Measurements from ENCODE around the gene PARP15. TPM values are rescaled to one million over a fixed set of nuclear protein-coding genes. Genes with fewer than 3 reads are reported as not detected.

The PARP15 gene
- 0.25 to 0.33 TPM (median 0.33 TPM) in 3 replicates for polyA plus RNA-seq
- not detected for polyA plus RNA-seq (2011; ENCODE audit: low read depth)
- polyA plus RNA-seq (2011; cell fraction: cytosol; rRNA removed) = 0.07 TPM in 1 of 2 replicates, not detected in the other
- 1.0 and 1.1 TPM in 2 replicates for polyA plus RNA-seq (2011; cell fraction: nucleus; rRNA removed)
- polyA plus RNA-seq (2012; ENCODE audit: low replicate concordance) = 0.05 TPM in 1 of 2 replicates, not detected in the other
- 0.10 to 0.42 TPM (median 0.23 TPM) in 3 replicates for polyA minus RNA-seq
- not detected for polyA minus RNA-seq (2011; cell fraction: cytosol; rRNA and poly(A)+ RNA removed)
- polyA minus RNA-seq (2011; cell fraction: nucleus; rRNA and poly(A)+ RNA removed) = 0.11 and 0.78 TPM in 2 replicates

GRCh38 chr3:122577409-122578031, at the start of gene PARP15:
Gene PARP15 (plus strand): TSS chr3:122577650. CDS start chr3:122577668, 18 bp downstream.
- H3K27ac ChIP-seq (ENCODE audit: control insufficient read depth, insufficient read depth, low read length) = no peak within 1 kb of the TSS
- H3K4me2 ChIP-seq (ENCODE audit: control insufficient read depth, extremely low read depth, insufficient read depth, low read depth, low read length) = peak within 1 kb of the TSS; percentile 54
- H3K4me3 ChIP-seq (ENCODE audit: control insufficient read depth in 2 of 3, extremely low read depth in 1 of 3, insufficient read depth in 2 of 3, low read depth in 1 of 3, low read length in 3 of 3) = peak within 1 kb of the TSS; percentile 5 to 36 (median 28)
- DNase-seq (ENCODE audit: low read depth, low spot score) = no peak
- dilution Hi-C loops (cut with MboI; ENCODE audit: extremely low pct_ligation_motif_present, low sequenced_read_pairs) = no loop called here
- no peaks in the 10 kb centered on the region for H3K27me3 ChIP-seq (ENCODE audit: control insufficient read depth, extremely low read depth, insufficient read depth, low read length)
- peaks cover 0 to 2% of the 10 kb centered on the region in 2 experiments for H3K36me3 ChIP-seq (ENCODE audit: control insufficient read depth in 2 of 2, extremely low read depth in 1 of 2, insufficient read depth in 2 of 2, low read length in 2 of 2)
- H4K20me1 ChIP-seq (ENCODE audit: control insufficient read depth, extremely low read depth, insufficient read depth, low read length) = no peaks in the 10 kb centered on the region
- H3K9ac ChIP-seq (ENCODE audit: control insufficient read depth, extremely low read depth, insufficient read depth, low read length) = peak within 1 kb of the TSS; percentile 44
- H3K4me1 ChIP-seq (ENCODE audit: control insufficient read depth, extremely low read depth, insufficient read depth, low read length) = peaks cover 7% of the 10 kb centered on the region
- H3K9me3 ChIP-seq (ENCODE audit: control insufficient read depth, low read depth, low read length) = peaks cover 2% of the 10 kb centered on the region
- no peak for TF ChIP-seq EZH2 (IDR thresholded peaks at IDR 0.05; ENCODE audit: low read length)
- no peak for TF ChIP-seq CTCF (optimal IDR thresholded peaks at IDR 0.05 in 1 of 3, IDR thresholded peaks at IDR 0.05 in 1 of 3, conservative IDR thresholded peaks at IDR 0.05 in 1 of 3; ENCODE audit: extremely low read depth in 1 of 3, insufficient read depth in 2 of 3, low read length in 3 of 3)
- FAIRE-seq = no peak
- no peaks in the 10 kb centered on the region for H3K9me1 ChIP-seq (ENCODE audit: control insufficient read depth, extremely low read depth, insufficient read depth, low read length)
- no peaks in the 10 kb centered on the region for H3K79me2 ChIP-seq (ENCODE audit: control insufficient read depth, insufficient read depth, low read length)
- peak within 1 kb of the TSS; percentile 78 for H2AFZ ChIP-seq (ENCODE audit: control insufficient read depth, low read length)

DNA sequence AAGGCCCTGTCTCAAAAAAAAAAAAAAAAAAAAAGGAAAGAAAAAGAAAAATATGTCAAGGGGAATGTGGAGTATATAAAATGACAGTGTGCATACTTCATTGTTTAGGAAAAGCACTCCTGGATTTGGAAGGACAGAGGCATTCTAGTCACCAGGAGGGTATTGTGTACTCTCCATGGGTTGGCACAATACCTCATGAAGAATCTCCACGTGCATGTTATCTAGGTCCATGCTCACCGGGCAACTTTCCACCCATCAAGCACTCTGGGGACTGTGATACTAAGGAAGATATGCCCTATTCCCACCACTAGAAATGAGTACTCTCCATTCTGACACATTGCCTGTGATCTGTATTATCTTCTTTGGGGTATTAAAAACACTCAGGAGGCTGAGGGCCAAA, 47.3 kb upstream of the PARP15 start:
- no peak overlapping the region for H3K9ac ChIP-seq (ENCODE audit: control insufficient read depth, extremely low read depth, insufficient read depth, low read length)
- H3K4me2 ChIP-seq (ENCODE audit: control insufficient read depth, extremely low read depth, insufficient read depth, low read depth, low read length) = no peak overlapping the region
- H2AFZ ChIP-seq (ENCODE audit: control insufficient read depth, low read length) = no peak overlapping the region
- no peak overlapping the region for H3K27ac ChIP-seq (ENCODE audit: control insufficient read depth, insufficient read depth, low read length)
- H3K27me3 ChIP-seq (ENCODE audit: control insufficient read depth, extremely low read depth, insufficient read depth, low read length) = no peaks in the 10 kb centered on the region
- H3K9me3 ChIP-seq (ENCODE audit: control insufficient read depth, low read depth, low read length) = no peaks in the 10 kb centered on the region
- H3K9me1 ChIP-seq (ENCODE audit: control insufficient read depth, extremely low read depth, insufficient read depth, low read length) = no peaks in the 10 kb centered on the region
- TF ChIP-seq EZH2 (IDR thresholded peaks at IDR 0.05; ENCODE audit: low read length) = no peak
- no peak for TF ChIP-seq CTCF (optimal IDR thresholded peaks at IDR 0.05 in 1 of 3, IDR thresholded peaks at IDR 0.05 in 1 of 3, conservative IDR thresholded peaks at IDR 0.05 in 1 of 3; ENCODE audit: extremely low read depth in 1 of 3, insufficient read depth in 2 of 3, low read length in 3 of 3)
- dilution Hi-C loops (cut with MboI; ENCODE audit: extremely low pct_ligation_motif_present, low sequenced_read_pairs) = no loop called here
- DNase-seq (ENCODE audit: low read depth, low spot score) (no peak), FAIRE-seq (no peak)
- H3K4me3 ChIP-seq (ENCODE audit: control insufficient read depth in 2 of 3, extremely low read depth in 1 of 3, insufficient read depth in 2 of 3, low read depth in 1 of 3, low read length in 3 of 3) = no peak overlapping the region
- peaks cover 21% of the 10 kb centered on the region for H3K4me1 ChIP-seq (ENCODE audit: control insufficient read depth, extremely low read depth, insufficient read depth, low read length)
- peaks cover 6 to 15% of the 10 kb centered on the region in 2 experiments for H3K36me3 ChIP-seq (ENCODE audit: control insufficient read depth in 2 of 2, extremely low read depth in 1 of 2, insufficient read depth in 2 of 2, low read length in 2 of 2)
- peaks cover 3% of the 10 kb centered on the region for H4K20me1 ChIP-seq (ENCODE audit: control insufficient read depth, extremely low read depth, insufficient read depth, low read length)
- no peaks in the 10 kb centered on the region for H3K79me2 ChIP-seq (ENCODE audit: control insufficient read depth, insufficient read depth, low read length)

Measured in keratinocyte (primary cell).